GM23338 (cell line): ENCODE measurements around the gene ELOVL6. TPM values are rescaled to one million over a fixed set of nuclear protein-coding genes. Genes with fewer than 3 reads are reported as not detected.
A peak's percentile ranks its signal among the peaks of the same experiment; 100 is the strongest.

Experiments used
- ATAC-seq: fragments of 200-7000 bp; cut with Tn5 transposase; 3 replicates; pipeline ENCODE4 v1.9.1; 2020
- DNase-seq: peaks from one replicate; pipeline ENCODE4 v3.0.0-alpha.2; 2015; ENCODE audit warnings: low spot score
- H2AFZ ChIP-seq: fragments of 200-600 bp; sonication (generic); 2 replicates; pipeline ENCODE4 v1.8.0; 2016; ENCODE audit warnings: antibody characterized with exemption, mild to moderate bottlenecking, moderate library complexity
- H3F3A ChIP-seq: fragments of 200-600 bp; sonication (generic); replicated peaks from 2 replicates; pipeline ENCODE4 v1.8.0; 2017; ENCODE audit warnings: antibody characterized with exemption, mixed run types, low read depth
- H3K27ac ChIP-seq: fragments of 200-600 bp; sonication (generic); 2 replicates; pipeline ENCODE4 v1.6.1; 2016; ENCODE audit warnings: low read depth
- H3K27me3 ChIP-seq: fragments of 200-600 bp; sonication (generic); 2 replicates; pipeline ENCODE4 v1.8.0; 2016; ENCODE audit warnings: mild to moderate bottlenecking, mixed run types, moderate library complexity; ENCODE audit not compliant: insufficient read depth
- H3K36me3 ChIP-seq: fragments of 200-600 bp; sonication (generic); 2 replicates; pipeline ENCODE4 v1.8.0; 2016; ENCODE audit warnings: mild to moderate bottlenecking; ENCODE audit not compliant: insufficient read depth
- H3K4me1 ChIP-seq: fragments of 200-600 bp; sonication (generic); 2 replicates; pipeline ENCODE4 v1.8.0; 2016; ENCODE audit warnings: mild to moderate bottlenecking, moderate library complexity; ENCODE audit not compliant: insufficient read depth
- H3K4me2 ChIP-seq: fragments of 200-600 bp; sonication (generic); 2 replicates; pipeline ENCODE4 v1.7.1; 2017; ENCODE audit warnings: mixed run types
- H3K4me3 ChIP-seq: fragments of 200-600 bp; sonication (generic); 2 replicates; pipeline ENCODE4 v1.6.1; 2016; ENCODE audit warnings: mixed run types
- H3K79me2 ChIP-seq: fragments of 200-600 bp; sonication (generic); replicated peaks from 2 replicates; pipeline ENCODE4 v1.8.0; 2017; ENCODE audit warnings: mild to moderate bottlenecking; ENCODE audit not compliant: insufficient read depth
- H3K9me2 ChIP-seq: fragments of 200-600 bp; sonication (generic); 2 replicates; pipeline ENCODE4 v1.8.0; 2017; ENCODE audit not compliant: insufficient read depth
- H4K20me1 ChIP-seq: fragments of 200-600 bp; sonication (generic); replicated peaks from 2 replicates; pipeline ENCODE4 v1.8.0; 2017; ENCODE audit warnings: mild to moderate bottlenecking; ENCODE audit not compliant: insufficient read depth
- H3K27ac Mint-ChIP-seq: 2 replicates; pipeline ENCODE4 v1.8.0; 2020; ENCODE audit warnings: inconsistent platforms, mild to moderate bottlenecking, moderate library complexity, mixed read lengths
- H3K27me3 Mint-ChIP-seq: 3 replicates; pipeline ENCODE4 v1.8.0; 2022; ENCODE audit warnings: low read depth, mild to moderate bottlenecking, moderate library complexity, mixed read lengths, inconsistent platforms; ENCODE audit not compliant: insufficient read depth, poor library complexity
- H3K36me3 Mint-ChIP-seq: 3 replicates; pipeline ENCODE4 v1.8.0; 2021; ENCODE audit warnings: low read depth, mild to moderate bottlenecking, inconsistent platforms, moderate library complexity, mixed read lengths
- H3K4me1 Mint-ChIP-seq: 3 replicates; pipeline ENCODE4 v1.8.0; 2020; ENCODE audit warnings: mild to moderate bottlenecking, inconsistent platforms, mixed read lengths
- H3K4me3 Mint-ChIP-seq: 3 replicates; pipeline ENCODE4 v1.8.0; 2021; ENCODE audit warnings: moderate library complexity, mild to moderate bottlenecking, inconsistent platforms, mixed read lengths
- H3K9me3 Mint-ChIP-seq: 3 replicates; pipeline ENCODE4 v1.8.0; 2020; ENCODE audit warnings: moderate library complexity, mild to moderate bottlenecking, inconsistent platforms, mixed read lengths
- CREB1 ChIP-seq: fragments of 250-450 bp; sonication (Bioruptor Pico); IDR thresholded peaks from 2 replicates; pipeline ENCODE4 v1.5.0; 2020; ENCODE audit warnings: low read depth, mild to moderate bottlenecking, moderate library complexity
- CTCF ChIP-seq, 2 experiments: fragments of 200-600 bp in 1 of 2; sonication (generic) in 1 of 2; conservative IDR thresholded peaks; 2 replicates each; pipeline versions ENCODE4 v1.5.1 to v1.6.1; 2016 to 2017; ENCODE audit warnings: antibody characterized with exemption in 2 of 2, low read depth in 2 of 2, mild to moderate bottlenecking in 2 of 2, moderate library complexity in 1 of 2
- ETS1 ChIP-seq: IDR thresholded peaks from 2 replicates; pipeline ENCODE4 v1.6.1; 2016; ENCODE audit warnings: antibody characterized with exemption
- EZH2 ChIP-seq: fragments of 200-600 bp; sonication (generic); IDR thresholded peaks from one replicate; pipeline ENCODE4 v1.8.0; 2017; ENCODE audit warnings: antibody characterized with exemption, mild to moderate bottlenecking, low read depth; ENCODE audit not compliant: unreplicated experiment
- EZH2phosphoT487 ChIP-seq: fragments of 200-600 bp; sonication (generic); IDR thresholded peaks from one replicate; pipeline ENCODE4 v1.8.1; 2018; ENCODE audit warnings: antibody characterized with exemption; ENCODE audit not compliant: unreplicated experiment
- JUNB ChIP-seq: IDR thresholded peaks from one replicate; pipeline ENCODE4 v1.6.1; 2016; ENCODE audit warnings: antibody characterized with exemption; ENCODE audit not compliant: unreplicated experiment
- NANOG ChIP-seq: IDR thresholded peaks from 2 replicates; pipeline ENCODE4 v1.6.1; 2016; ENCODE audit warnings: antibody characterized with exemption, borderline replicate concordance
- POLR2AphosphoS5 ChIP-seq: IDR thresholded peaks from 2 replicates; pipeline ENCODE4 v1.6.1; 2016; ENCODE audit warnings: antibody characterized with exemption, low read depth
- REST ChIP-seq: IDR thresholded peaks from one replicate; pipeline ENCODE4 v1.6.1; 2018; ENCODE audit warnings: antibody characterized with exemption; ENCODE audit not compliant: unreplicated experiment
- STAT1 ChIP-seq: IDR thresholded peaks from one replicate; pipeline ENCODE4 v1.6.1; 2016; ENCODE audit warnings: antibody characterized with exemption; ENCODE audit not compliant: unreplicated experiment
- ZNF114 ChIP-seq: fragments of 250-450 bp; sonication (Bioruptor Pico); IDR thresholded peaks from 2 replicates; pipeline ENCODE4 v1.5.0; 2020; ENCODE audit warnings: mild to moderate bottlenecking, moderate library complexity
- ZNF331 ChIP-seq: fragments of 250-450 bp; sonication (Bioruptor Pico); IDR thresholded peaks from 2 replicates; pipeline ENCODE4 v1.5.0; 2020; ENCODE audit warnings: low read depth, mild to moderate bottlenecking, moderate library complexity
- ZNF462 ChIP-seq: fragments of 250-450 bp; sonication (Bioruptor Pico); IDR thresholded peaks from 2 replicates; pipeline ENCODE4 v1.5.0; 2020; ENCODE audit warnings: mild to moderate bottlenecking, moderate library complexity
- polyA plus RNA-seq: library from polyadenylated mRNA; unstranded; fragments of >200 nt; fragmentation: Nextera tagmentation; extraction: Ambion mirVana; gene quantifications from 2 replicates; pipeline ENCODE4 v1.2.1, GENCODE V29; 2016
- total RNA-seq: library from RNA; depleted of rRNA; stranded (reverse); fragments of >200 nt; shearing (Covaris generic); gene quantifications from 2 replicates; pipeline ENCODE4 v1.2.3, GENCODE V29; 2014

ELOVL6 gene
- total and polyA plus RNA-seq, 2 experiments from 2014 or later, result 82.7 to 89.5 TPM

DNA sequence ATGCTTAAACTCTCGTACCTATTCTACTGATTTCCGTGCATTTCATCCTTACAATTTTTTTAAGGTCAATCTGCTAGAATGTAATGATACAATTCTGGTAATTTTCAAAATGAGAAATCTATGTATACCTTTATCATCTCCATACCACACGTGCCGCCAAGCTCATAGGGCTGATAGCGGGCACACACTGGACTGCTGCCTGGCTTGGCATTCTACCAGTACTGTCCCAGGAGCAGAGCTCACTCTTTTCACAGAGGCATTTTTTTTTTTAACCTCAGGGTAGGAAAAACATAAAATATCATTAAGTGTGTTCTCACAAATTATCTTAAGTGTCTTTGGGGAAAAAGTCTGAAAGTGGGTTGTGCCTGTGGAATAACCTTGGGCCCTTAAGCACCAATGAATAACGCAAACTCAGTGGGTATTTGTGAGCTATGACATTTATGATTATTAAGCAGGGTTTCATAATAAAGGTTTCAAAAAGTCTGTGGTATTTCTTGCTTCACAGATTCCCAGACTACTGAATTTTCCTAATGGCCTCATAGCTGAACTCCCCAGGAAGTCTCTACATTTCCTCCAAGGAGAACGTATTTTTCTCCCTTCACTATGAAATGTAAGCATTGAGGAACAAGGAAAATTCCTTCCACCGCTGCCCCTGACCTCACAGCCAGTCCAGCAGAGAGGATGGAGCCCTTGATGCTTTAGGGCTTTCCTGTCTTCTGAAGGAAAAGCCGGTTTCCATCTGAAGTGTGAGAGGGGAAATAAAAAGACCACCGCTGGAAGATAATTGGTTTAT, 125.2 kb downstream of the ELOVL6 start:
- TF ChIP-seq ETS1, result no peak
- TF ChIP-seq EZH2, result no peak
- no peak for TF ChIP-seq CREB1 (CRISPR knock-in tag)
- TF ChIP-seq POLR2AphosphoS5, result no peak
- no peak for TF ChIP-seq ZNF114 (CRISPR knock-in tag)
- TF ChIP-seq EZH2phosphoT487, result no peak
- TF ChIP-seq NANOG, result no peak
- no peak for TF ChIP-seq JUNB
- TF ChIP-seq ZNF462, result no peak
- TF ChIP-seq CTCF (conservative IDR thresholded peaks at IDR 0.05; ENCODE audit: low read depth in 2 of 2), result no peak
- TF ChIP-seq ZNF331 (CRISPR knock-in tag), result no peak
- TF ChIP-seq REST, result no peak
- TF ChIP-seq STAT1, result no peak
- Mint-ChIP-seq H3K9me3 (peaks cover 12% of the 10 kb centered on the region), H3K4me3 (no peak overlapping the region), H3K27me3 (no peaks in the 10 kb centered on the region), H3K27ac (no peak overlapping the region), H3K36me3 (peaks cover 34% of the 10 kb centered on the region), H3K4me1 (peaks cover 26% of the 10 kb centered on the region)
- Histone ChIP-seq H3K36me3 (peaks cover 5% of the 10 kb centered on the region; the same call in 1 of the 2 replicates), H3K4me1 (no peaks in the 10 kb centered on the region), H3K27me3 (no peaks in the 10 kb centered on the region), H2AFZ (no peak overlapping the region), H3K4me3 (no peak overlapping the region), H3K27ac (peak overlapping the region; percentile 41; the same call in 1 of the 2 replicates), H3F3A (no peaks in the 10 kb centered on the region), H3K9me2 (no peaks in the 10 kb centered on the region), H3K4me2 (no peak overlapping the region), H4K20me1 (peaks cover 16% of the 10 kb centered on the region; the same call in 1 of the 2 replicates), H3K79me2 (peaks cover 56% of the 10 kb centered on the region)
- DNase-seq, result no peak
- no peak for ATAC-seq
